Left lung (tissue), 10 donors: ENCODE data around the gene FBXO2. TPM values are rescaled to one million over a fixed set of nuclear protein-coding genes. Genes with fewer than 3 reads are reported as not detected.

ENCODE experiments used
- ATAC-seq: fragments of 200-7000 bp; cut with Tn5 transposase; one replicate; pipeline ENCODE4 v1.9.1; 2020; ENCODE audit warnings: moderate library complexity
- DNase-seq, 4 donors: peaks; one replicate each; pipeline ENCODE4 v3.0.0-alpha.2; 2013 to 2020
- H3K27ac ChIP-seq, 2 donors: fragments of 200-600 bp; sonication (generic) in 1 of 2; one replicate each; pipeline versions ENCODE4 v1.5.0 to v1.8.0; 2020 to 2021
- H3K27me3 ChIP-seq, 2 donors: fragments of 200-600 bp; sonication (generic) in 1 of 2; one replicate each; pipeline versions ENCODE4 v1.5.0 to v1.8.0; 2020 to 2021
- H3K36me3 ChIP-seq, 2 donors: fragments of 200-600 bp; sonication (generic) in 1 of 2; one replicate each; pipeline versions ENCODE4 v1.5.0 to v1.8.0; 2020 to 2021
- H3K4me1 ChIP-seq, 2 donors: fragments of 200-600 bp; one replicate each; pipeline ENCODE4 v1.8.0; 2021
- H3K4me3 ChIP-seq, 2 donors: fragments of 200-600 bp; sonication (generic) in 1 of 2; one replicate each; pipeline versions ENCODE4 v1.5.0 to v1.8.0; 2020 to 2021; ENCODE audit warnings: mild to moderate bottlenecking in 1 of 2
- H3K9me3 ChIP-seq, 2 donors: fragments of 200-600 bp; sonication (generic) in 1 of 2; one replicate each; pipeline versions ENCODE4 v1.5.0 to v1.8.0; 2020 to 2021
- intact Hi-C, 2 donors: fragments of 100-400 bp; cut with DNase I; formaldehyde crosslinking; loops; one replicate each; pipeline versions ENCODE4 v1.11.2 to v1.14.2; 2022
- polyA plus RNA-seq, 6 donors: library from polyadenylated mRNA; unstranded; fragments of 120-200 nt; gene quantifications; one replicate each; pipeline ENCODE4 v1.2.1, GENCODE V29; 2013; ENCODE audit not compliant: insufficient read length in 6 of 6
- total RNA-seq, 2 donors: library from RNA; stranded (reverse); fragmentation: NEBNext Ultra II Directional; extraction: Animal tissue kit (Norgen Biotek cat#: 25700); gene quantifications; one replicate each; pipeline ENCODE4 v1.2.1, GENCODE V29; 2021
- TF ChIP-seq, protein P1 (sequence below), 2 donors: fragments of 200-600 bp; sonication (generic) in 1 of 2; IDR thresholded peaks; one replicate each; pipeline versions ENCODE4 v1.5.0 to v1.8.0; 2021; ENCODE audit warnings: antibody characterized with exemption in 2 of 2
- donor health status: DM: no; HTN: yes; CAD: no.
- donor health status: DM: no; HTN: no; CAD: no.

The FBXO2 gene
- total and polyA plus RNA-seq, 8 donors = 0.57 to 12.7 (median 0.81) TPM

DNA sequence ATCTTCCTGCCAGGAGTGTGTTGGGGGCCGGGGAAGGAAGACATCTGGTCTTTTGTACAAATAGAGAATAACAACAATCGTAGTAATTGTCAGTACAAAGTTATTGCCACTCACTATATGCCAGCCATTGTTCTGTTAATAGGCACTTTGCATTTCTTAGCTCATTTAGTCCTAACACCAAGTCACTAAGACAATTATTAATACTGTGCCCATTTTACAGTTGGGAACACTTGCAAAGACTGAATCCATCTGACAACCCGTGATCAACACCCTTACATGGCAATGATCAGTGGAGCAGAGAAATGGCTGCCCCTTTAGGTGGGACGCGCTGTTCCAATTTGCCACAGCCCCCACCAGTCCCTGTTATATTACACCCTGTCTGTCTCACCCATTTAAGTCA, 33.3 kb downstream of the FBXO2 start:
- peaks cover 0 to 34% of the 10 kb centered on the region in 2 donors for H3K27me3 ChIP-seq

DNA sequence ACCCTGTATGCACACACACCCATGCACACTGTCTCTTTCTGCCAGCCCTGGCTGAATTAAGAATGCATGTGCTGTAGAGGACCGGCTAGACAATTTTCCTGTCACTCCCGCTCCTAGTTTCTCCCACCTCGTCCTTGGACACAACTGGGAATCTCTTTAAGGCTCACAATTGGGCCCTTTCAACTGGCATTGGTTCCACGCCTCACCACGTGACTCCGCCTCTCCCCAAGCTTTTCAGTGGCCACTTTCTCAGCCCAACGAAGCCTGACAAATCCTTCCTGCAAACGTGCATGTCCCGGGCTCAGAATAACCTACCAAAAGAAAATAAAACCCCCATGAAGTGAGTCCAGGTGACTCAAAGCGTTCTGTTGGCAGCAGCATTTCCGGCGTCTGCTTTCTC, 33.8 kb downstream of the FBXO2 start:
- Histone ChIP-seq H3K36me3 (no peaks in the 10 kb centered on the region), H3K27me3 (peaks cover 0 to 28% of the 10 kb centered on the region in 2 donors), H3K9me3 (no peaks in the 10 kb centered on the region), H3K4me1 (no peaks in the 10 kb centered on the region), H3K27ac (no peak overlapping the region), H3K4me3 (no peak overlapping the region)
- TF ChIP-seq, protein P1, sequence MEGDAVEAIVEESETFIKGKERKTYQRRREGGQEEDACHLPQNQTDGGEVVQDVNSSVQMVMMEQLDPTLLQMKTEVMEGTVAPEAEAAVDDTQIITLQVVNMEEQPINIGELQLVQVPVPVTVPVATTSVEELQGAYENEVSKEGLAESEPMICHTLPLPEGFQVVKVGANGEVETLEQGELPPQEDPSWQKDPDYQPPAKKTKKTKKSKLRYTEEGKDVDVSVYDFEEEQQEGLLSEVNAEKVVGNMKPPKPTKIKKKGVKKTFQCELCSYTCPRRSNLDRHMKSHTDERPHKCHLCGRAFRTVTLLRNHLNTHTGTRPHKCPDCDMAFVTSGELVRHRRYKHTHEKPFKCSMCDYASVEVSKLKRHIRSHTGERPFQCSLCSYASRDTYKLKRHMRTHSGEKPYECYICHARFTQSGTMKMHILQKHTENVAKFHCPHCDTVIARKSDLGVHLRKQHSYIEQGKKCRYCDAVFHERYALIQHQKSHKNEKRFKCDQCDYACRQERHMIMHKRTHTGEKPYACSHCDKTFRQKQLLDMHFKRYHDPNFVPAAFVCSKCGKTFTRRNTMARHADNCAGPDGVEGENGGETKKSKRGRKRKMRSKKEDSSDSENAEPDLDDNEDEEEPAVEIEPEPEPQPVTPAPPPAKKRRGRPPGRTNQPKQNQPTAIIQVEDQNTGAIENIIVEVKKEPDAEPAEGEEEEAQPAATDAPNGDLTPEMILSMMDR (IDR thresholded peaks at IDR 0.05) = no peak
- intact Hi-C loops = no loop called here
- DNase-seq = no peak
- ATAC-seq = no peak

More for the DNA sequence above, 33.3 kb downstream of the FBXO2 start:
- no peaks in the 10 kb centered on the region for H3K9me3 ChIP-seq
- no peak overlapping the region for H3K27ac ChIP-seq
- H3K4me3 ChIP-seq = no peak overlapping the region
- no peaks in the 10 kb centered on the region for H3K4me1 ChIP-seq
- no peaks in the 10 kb centered on the region for H3K36me3 ChIP-seq
- DNase-seq (no peak), ATAC-seq (no peak)
- TF ChIP-seq, protein P1 (IDR thresholded peaks at IDR 0.05) = no peak
- intact Hi-C loops = no loop called here

DNA sequence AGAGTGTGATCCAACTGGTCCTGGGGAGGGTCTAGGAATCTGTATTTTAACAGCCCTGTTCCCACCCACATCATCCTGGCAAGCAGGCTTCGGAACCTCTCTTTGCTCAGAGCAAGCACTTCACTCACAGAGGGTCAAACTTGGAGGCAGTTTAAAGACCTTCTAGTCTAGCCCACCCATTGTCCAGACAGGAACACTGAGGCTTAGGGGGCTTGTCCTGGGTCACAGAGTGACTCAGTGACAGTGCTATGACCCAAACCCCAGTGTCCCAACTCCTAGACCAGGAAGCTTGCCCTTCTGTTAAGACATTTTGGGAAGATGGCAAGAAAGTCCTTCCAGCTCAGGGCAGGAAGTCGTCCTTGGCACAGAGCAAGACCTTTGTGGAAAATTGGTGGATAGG, 36.5 kb downstream of the FBXO2 start:
- intact Hi-C loops = no loop called here
- Histone ChIP-seq H3K4me1 (no peaks in the 10 kb centered on the region), H3K36me3 (no peaks in the 10 kb centered on the region), H3K9me3 (no peaks in the 10 kb centered on the region), H3K27ac (no peak overlapping the region), H3K27me3 (peaks cover 0 to 20% of the 10 kb centered on the region in 2 donors), H3K4me3 (no peak overlapping the region)
- ATAC-seq (no peak), DNase-seq (no peak)
- TF ChIP-seq, protein P1 (IDR thresholded peaks at IDR 0.05) = no peak

GRCh38 chr1:11617314-11617713, 36.9 kb downstream of the FBXO2 start:
- intact Hi-C loops = no loop called here
- Histone ChIP-seq H3K27ac (no peak overlapping the region), H3K9me3 (no peaks in the 10 kb centered on the region), H3K4me3 (no peak overlapping the region), H3K4me1 (no peaks in the 10 kb centered on the region), H3K27me3 (peaks cover 0 to 20% of the 10 kb centered on the region in 2 donors), H3K36me3 (no peaks in the 10 kb centered on the region)
- DNase-seq (no peak), ATAC-seq (no peak)
- TF ChIP-seq, protein P1 (IDR thresholded peaks at IDR 0.05) = no peak

GRCh38 chr1:11616766-11617165, 37.5 kb downstream of the FBXO2 start:
- DNase-seq (no peak), ATAC-seq (no peak)
- intact Hi-C loops = no loop called here
- Histone ChIP-seq H3K36me3 (no peaks in the 10 kb centered on the region), H3K4me3 (no peak overlapping the region), H3K27me3 (peaks cover 0 to 20% of the 10 kb centered on the region in 2 donors), H3K27ac (no peak overlapping the region), H3K9me3 (no peaks in the 10 kb centered on the region), H3K4me1 (no peaks in the 10 kb centered on the region)
- TF ChIP-seq, protein P1 (IDR thresholded peaks at IDR 0.05) = no peak
